ENCODE data around the gene CORO2A. TPM values are rescaled to one million over a fixed set of nuclear protein-coding genes. Genes with fewer than 3 reads are reported as not detected.

Gene CORO2A
- total and polyA plus RNA-seq, 2 of the 13 experiments (the other 11 are each of a cell fraction or from before 2014, with no cell fraction given), result 14.4 to 15.3 TPM

- TF ChIP-seq GMEB1 (CRISPR knock-in tag; IDR thresholded peaks at IDR 0.05; ENCODE audit: borderline replicate concordance) (no peak), SAP130 (CRISPR knock-in tag; IDR thresholded peaks at IDR 0.05; ENCODE audit: low read depth) (peak; percentile 88), SNAPC4 (CRISPR knock-in tag; IDR thresholded peaks at IDR 0.05) (no peak), ZNF343 (CRISPR knock-in tag; IDR thresholded peaks at IDR 0.05) (no peak), SP4 (CRISPR knock-in tag; IDR thresholded peaks at IDR 0.05) (0 out of 2 replicates have a peak, but pooled peaks have one; percentile 26), MTF1 (CRISPR knock-in tag; IDR thresholded peaks at IDR 0.05) (no peak), SIX1 (CRISPR knock-in tag; IDR thresholded peaks at IDR 0.05; ENCODE audit: borderline replicate concordance) (no peak), ZNF557 (CRISPR knock-in tag; IDR thresholded peaks at IDR 0.05) (no peak), ZNF484 (CRISPR knock-in tag; IDR thresholded peaks at IDR 0.05; ENCODE audit: borderline replicate concordance, low read depth) (no peak), ZNF512 (CRISPR knock-in tag; IDR thresholded peaks at IDR 0.05) (no peak), ZBTB26 (CRISPR knock-in tag; IDR thresholded peaks at IDR 0.05; ENCODE audit: borderline replicate concordance) (peak; percentile 60; the same call in 1 of the 2 replicates), ATF7 (IDR thresholded peaks at IDR 0.05) (no peak), ATF7 (CRISPR knock-in tag; IDR thresholded peaks at IDR 0.05) (no peak), U2AF2 (IDR thresholded peaks at IDR 0.05; ENCODE audit: low read depth, low read length) (no peak)
Observed at GRCh38 chr9:98146101-98146991, 46.1 kb downstream of the CORO2A start (continued).

Measured in HepG2 (cell line).